ENCODE results near the gene MKX.

The MKX gene

DNA sequence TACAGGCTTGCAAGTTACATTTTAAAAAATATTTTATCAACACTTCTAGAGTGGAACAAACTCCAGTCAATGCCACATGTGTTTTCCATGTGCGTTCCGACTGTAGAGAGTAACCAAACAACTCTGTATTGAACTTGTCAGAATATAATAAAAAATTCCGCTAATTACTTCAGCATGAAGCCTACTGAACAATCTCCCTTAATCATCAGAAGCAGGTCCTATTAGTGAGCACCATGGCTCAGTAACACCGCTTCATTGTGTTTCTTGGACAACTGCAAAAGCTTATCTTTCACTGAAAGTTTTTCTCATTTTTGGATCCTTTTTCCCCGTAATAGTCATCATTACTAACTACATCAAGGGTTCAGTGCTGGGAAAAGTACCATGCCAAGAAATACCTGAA is 117.0 kb downstream of the MKX start:
- H3K4me3 ChIP-seq (ENCODE audit: low read depth, low read length): no peak overlapping the region
- DNase-seq (ENCODE audit: low read depth, low spot score): no peak
- no peak for TF ChIP-seq CTCF (IDR thresholded peaks at IDR 0.05; ENCODE audit: low read depth, low read length)
- in situ Hi-C loops (cut with HindIII; ENCODE audit: low sequenced_read_pairs): no loop called here

GRCh38 chr10:27626890-27627289 is 118.7 kb downstream of the MKX start:
- in situ Hi-C loops (cut with HindIII; ENCODE audit: low sequenced_read_pairs): no loop called here
- TF ChIP-seq CTCF (IDR thresholded peaks at IDR 0.05; ENCODE audit: low read depth, low read length): no peak
- no peak overlapping the region for H3K4me3 ChIP-seq (ENCODE audit: low read depth, low read length)
- DNase-seq (ENCODE audit: low read depth, low spot score): no peak

- DNase-seq (ENCODE audit: low read depth, low spot score): no peak
- H3K4me3 ChIP-seq (ENCODE audit: low read depth, low read length): no peak overlapping the region
- in situ Hi-C loops (cut with HindIII; ENCODE audit: low sequenced_read_pairs): no loop called here
- TF ChIP-seq CTCF (IDR thresholded peaks at IDR 0.05; ENCODE audit: low read depth, low read length): no peak
Observed at GRCh38 chr10:27625452-27626211, 120.0 kb downstream of the MKX start.

DNA sequence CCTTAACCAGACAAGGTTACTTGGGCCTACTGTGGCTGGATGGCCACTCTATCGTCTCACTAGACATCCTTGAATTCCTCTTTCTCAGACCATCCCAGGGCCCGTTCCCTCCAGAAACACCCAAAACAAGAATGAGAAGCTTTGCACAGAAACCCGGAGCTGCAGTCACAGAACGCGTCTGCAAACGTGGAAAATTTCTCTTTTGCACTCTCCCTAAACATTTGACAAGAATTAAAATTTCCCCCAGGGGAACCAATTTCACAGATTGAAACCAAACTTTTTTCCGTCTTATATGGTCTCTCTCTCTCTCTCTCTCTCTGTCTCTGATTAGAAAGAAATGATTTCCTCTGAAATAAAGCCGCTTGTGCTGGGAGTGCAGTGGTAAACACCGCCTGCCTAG is 120.7 kb downstream of the MKX start:
- DNase-seq (ENCODE audit: low read depth, low spot score): no peak
- no peak overlapping the region for H3K4me3 ChIP-seq (ENCODE audit: low read depth, low read length)
- TF ChIP-seq CTCF (IDR thresholded peaks at IDR 0.05; ENCODE audit: low read depth, low read length): no peak
- in situ Hi-C loops (cut with HindIII; ENCODE audit: low sequenced_read_pairs): no loop called here
